ENCODE measurements around the gene KRT23.
A peak's percentile ranks its signal among the peaks of the same experiment; 100 is the strongest.

The KRT23 gene

DNA sequence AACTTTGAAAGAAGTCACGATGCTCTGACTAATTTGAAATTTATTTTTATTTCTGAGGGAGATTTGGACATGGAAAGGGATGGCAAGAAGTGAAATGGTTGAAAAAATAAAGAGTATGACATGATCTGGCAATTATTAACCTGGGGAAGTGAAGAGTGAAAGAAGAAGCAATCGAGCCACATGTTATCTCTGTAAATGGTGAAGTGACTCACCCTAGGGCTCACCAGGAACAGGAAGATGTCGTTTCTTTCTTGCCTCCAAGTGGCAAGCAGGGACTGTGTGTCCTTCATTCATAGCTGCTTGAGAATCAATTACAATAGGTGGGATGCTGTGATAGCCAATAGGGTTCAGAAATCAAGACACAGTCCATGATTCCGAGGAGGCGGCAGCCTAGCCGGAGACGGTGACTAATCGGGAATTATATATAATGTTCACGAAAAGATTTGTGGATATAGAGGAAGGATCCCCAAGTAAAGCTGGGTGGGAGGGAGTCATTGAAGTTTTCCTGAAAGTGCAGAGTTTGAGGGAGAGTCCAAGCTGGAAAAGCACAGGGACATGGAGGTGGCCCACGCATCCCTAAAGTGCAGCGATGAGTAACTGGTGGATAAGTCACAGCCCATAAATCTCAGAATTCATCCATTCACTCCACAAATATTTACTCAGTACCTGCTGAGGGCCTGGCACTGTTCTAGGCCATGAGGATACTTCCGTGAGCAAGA, 34.2 kb downstream of the KRT23 start:
- no peaks in the 10 kb centered on the region for H3K9me3 Mint-ChIP-seq
- no peak for ATAC-seq

DNA sequence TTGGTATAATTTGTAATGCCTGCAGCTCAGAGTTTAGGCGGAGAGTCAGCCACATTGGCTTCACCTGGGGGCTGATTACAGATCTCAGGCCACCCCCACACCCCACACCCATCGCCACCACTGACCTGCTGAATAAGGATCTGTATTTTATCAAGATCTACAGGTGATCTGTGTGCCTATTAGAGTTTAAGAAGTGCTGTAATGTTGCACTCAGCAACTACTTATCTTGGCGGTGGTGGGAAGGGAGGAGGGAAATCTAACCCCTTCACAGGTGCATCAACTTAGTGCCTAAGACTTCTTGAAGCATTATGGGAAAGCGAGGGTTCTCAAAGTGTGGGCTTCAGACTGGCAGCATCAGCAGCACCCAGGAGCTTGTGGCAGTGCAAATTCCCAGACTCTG, 34.9 kb downstream of the KRT23 start:
- Mint-ChIP-seq H3K27me3 (peaks cover 41% of the 10 kb centered on the region), H3K27ac (no peak overlapping the region), H3K9me3 (no peaks in the 10 kb centered on the region), H3K4me3 (no peak overlapping the region), H3K4me1 (peaks cover 22% of the 10 kb centered on the region)
- no peak for DNase-seq
- ATAC-seq, result no peak

More for the DNA sequence above, 34.2 kb downstream of the KRT23 start:
- H3K4me1 Mint-ChIP-seq, result peaks cover 22% of the 10 kb centered on the region
- H3K4me3 Mint-ChIP-seq, result no peak overlapping the region
- peaks cover 48% of the 10 kb centered on the region for H3K27me3 Mint-ChIP-seq
- H3K27ac Mint-ChIP-seq, result peak overlapping the region in 1 of 2 donors; percentile 53
- DNase-seq, result no peak

DNA sequence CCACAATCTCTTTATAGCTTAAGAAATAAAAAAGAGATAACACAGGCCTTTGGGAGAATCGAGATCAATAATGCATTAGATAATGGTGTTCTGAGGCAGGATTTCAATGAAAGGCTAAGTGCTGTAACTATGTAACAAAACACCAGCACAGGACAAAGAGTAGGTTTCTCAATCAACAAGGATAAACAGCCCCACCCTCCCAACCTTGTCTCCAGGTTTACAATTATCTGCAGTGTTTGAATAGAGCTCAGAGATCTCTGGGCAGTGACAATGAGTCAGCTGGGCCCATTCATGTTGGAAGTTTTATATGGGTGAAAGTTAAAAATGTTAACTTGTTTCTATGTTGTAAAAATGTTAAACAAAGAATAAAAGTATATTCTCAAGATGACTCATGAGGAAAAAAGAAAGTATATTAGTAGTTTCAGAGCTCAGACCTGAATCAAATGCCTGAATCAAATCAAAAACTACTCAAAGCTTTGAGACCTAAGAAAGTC, 35.4 kb downstream of the KRT23 start:
- H3K4me1 Mint-ChIP-seq, result peaks cover 22% of the 10 kb centered on the region
- H3K9me3 Mint-ChIP-seq, result no peaks in the 10 kb centered on the region
- H3K27ac Mint-ChIP-seq, result peak overlapping the region in 1 of 2 donors; percentile 61
- peak; percentile 56 for ATAC-seq
- no peak overlapping the region for H3K4me3 Mint-ChIP-seq
- H3K27me3 Mint-ChIP-seq, result peaks cover 36% of the 10 kb centered on the region
- no peak for DNase-seq

DNA sequence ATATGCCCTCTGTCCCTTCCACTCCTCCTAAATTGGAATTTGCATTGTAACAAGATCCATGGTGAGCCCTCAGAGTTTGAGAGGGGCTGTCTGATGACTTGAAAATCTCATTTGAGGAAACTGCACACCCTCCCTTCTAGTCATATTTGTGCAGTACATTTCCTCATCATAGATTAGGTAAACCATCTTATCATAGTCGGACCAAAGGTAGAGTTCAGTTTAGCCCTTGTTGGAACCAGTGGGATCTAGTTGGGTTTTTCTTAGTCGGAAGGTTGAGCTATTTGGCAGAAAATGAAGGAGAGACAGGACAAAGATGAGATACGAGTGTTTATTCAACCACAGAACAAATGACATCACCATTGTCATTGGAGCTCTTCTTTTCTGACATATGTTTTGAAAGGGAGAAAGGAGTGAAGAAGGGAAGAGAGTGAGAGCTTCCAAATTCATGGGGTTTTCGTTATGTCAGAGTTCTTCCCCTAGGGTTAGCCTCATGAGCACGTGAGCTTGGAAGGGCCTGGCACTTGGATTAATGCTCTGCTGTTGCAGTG, 36.6 kb downstream of the KRT23 start:
- no peak for ATAC-seq
- DNase-seq, result no peak
- H3K9me3 Mint-ChIP-seq, result no peaks in the 10 kb centered on the region
- H3K27ac Mint-ChIP-seq, result no peak overlapping the region
- H3K27me3 Mint-ChIP-seq, result peaks cover 29% of the 10 kb centered on the region
- no peak overlapping the region for H3K4me3 Mint-ChIP-seq
- H3K4me1 Mint-ChIP-seq, result peaks cover 22% of the 10 kb centered on the region

DNA sequence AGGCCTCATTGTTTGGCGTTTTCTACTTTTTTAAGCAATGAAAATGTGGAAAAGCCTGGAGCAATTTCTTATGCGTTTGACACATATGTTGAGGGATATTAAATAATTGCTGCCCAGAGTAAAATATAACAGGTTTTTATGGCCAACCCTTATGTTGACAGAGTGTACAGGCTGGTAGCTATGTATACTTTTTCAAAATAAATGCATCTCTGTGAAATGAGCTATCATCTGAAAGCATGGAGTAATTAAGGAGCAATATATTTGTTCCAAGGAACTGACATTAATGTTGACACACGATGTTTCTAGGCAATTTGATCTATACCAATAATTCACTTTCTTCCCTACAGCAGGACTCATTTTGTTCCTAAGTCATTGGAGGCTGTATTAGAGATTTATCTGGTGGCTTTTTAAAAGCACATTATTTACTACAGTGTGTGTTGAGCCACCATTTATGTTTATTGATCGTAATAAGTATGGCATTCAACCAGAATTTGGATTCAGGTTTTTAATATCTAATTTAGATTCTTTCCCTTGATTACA, 40.5 kb downstream of the KRT23 start:
- DNase-seq (no peak), ATAC-seq (no peak)
- no peak overlapping the region for H3K4me3 Mint-ChIP-seq
- peaks cover 6% of the 10 kb centered on the region for H3K4me1 Mint-ChIP-seq
- H3K9me3 Mint-ChIP-seq, result no peaks in the 10 kb centered on the region
- H3K27me3 Mint-ChIP-seq, result peaks cover 53% of the 10 kb centered on the region
- no peak overlapping the region for H3K27ac Mint-ChIP-seq

DNA sequence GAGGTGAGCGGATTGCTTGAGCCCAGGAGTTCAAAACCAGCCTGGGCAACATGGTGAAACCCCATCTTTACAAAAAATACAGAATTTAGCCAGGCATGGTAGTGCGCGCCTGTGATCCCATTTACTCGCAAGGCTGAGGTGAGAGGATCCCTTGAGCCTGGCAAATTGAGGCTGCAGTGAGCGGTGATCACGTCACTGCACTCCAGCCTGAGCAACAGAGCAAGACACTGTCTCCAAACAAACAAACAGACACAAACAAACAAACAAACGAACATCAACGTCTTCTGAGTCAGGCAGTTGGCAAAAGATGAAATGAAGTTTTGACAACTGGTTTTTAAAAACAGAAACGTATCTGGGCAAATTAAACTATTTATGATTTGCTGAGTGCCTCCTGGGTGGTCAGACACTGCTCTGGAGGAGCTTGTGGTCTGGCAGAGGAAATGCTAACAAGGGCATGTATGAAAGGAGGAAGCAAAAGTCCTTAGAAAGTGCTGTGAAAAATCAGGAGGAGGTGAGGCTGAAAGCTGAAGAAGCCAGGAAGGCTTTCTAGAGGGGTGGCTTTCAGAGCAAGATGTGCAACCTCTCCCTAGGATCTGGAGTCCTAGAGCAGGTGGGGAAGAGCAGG, 42.2 kb downstream of the KRT23 start:
- Mint-ChIP-seq H3K4me1 (no peaks in the 10 kb centered on the region), H3K27ac (no peak overlapping the region)

DNA sequence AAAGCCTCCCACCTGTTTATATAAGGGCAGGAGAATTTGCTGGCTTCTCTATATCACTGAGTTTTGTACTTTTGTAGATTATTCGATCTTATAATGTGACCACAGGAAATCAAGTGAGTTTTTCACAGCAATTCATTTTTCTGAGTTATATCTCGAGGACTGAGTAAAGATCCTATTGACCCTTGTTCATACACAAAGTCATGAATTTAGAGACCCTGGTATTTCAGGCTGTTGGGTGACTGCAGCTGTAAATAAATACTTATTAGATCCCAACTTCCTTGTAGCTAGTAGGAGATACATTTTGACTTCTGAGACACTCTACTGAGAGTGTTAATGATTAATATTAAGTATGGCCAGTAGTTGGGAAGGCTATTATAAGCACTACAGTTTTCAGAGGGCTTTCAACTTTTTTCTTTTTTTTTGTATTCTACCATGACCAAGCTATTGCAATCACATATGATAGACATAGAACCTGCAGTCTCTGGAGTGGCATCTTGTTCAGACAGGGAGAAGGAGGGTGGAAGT, 49.2 kb downstream of the KRT23 start:
- no peak overlapping the region for H3K4me3 Mint-ChIP-seq
- H3K27ac Mint-ChIP-seq, result no peak overlapping the region
- ATAC-seq (no peak), DNase-seq (no peak)
- no peaks in the 10 kb centered on the region for H3K4me1 Mint-ChIP-seq
- no peaks in the 10 kb centered on the region for H3K9me3 Mint-ChIP-seq
- H3K27me3 Mint-ChIP-seq, result peaks cover 44% of the 10 kb centered on the region

More for the DNA sequence above, 42.2 kb downstream of the KRT23 start:
- ATAC-seq (no peak), DNase-seq (no peak)
- Mint-ChIP-seq H3K4me3 (no peak overlapping the region), H3K27me3 (peaks cover 51% of the 10 kb centered on the region), H3K9me3 (no peaks in the 10 kb centered on the region)

DNA sequence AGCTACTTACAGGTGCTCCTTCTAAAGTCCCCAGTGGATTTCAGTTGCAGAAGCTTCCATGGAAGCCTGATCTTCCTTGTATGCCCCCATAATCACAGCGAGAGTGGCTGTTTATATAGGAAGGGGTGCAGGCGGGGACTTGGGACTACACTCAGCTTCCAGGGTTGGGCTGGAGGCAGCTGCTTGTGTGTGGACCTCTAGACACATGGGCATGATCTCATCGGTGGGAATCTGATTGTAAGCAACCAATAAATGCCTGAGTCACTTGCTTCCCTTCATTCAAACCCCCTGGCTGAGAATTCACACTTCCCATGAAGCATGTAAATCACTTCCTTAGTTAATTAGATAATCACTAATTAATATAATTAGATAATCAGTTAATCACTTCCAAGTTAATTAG, 51.4 kb downstream of the KRT23 start:
- H3K27me3 Mint-ChIP-seq, result peaks cover 36% of the 10 kb centered on the region

DNA sequence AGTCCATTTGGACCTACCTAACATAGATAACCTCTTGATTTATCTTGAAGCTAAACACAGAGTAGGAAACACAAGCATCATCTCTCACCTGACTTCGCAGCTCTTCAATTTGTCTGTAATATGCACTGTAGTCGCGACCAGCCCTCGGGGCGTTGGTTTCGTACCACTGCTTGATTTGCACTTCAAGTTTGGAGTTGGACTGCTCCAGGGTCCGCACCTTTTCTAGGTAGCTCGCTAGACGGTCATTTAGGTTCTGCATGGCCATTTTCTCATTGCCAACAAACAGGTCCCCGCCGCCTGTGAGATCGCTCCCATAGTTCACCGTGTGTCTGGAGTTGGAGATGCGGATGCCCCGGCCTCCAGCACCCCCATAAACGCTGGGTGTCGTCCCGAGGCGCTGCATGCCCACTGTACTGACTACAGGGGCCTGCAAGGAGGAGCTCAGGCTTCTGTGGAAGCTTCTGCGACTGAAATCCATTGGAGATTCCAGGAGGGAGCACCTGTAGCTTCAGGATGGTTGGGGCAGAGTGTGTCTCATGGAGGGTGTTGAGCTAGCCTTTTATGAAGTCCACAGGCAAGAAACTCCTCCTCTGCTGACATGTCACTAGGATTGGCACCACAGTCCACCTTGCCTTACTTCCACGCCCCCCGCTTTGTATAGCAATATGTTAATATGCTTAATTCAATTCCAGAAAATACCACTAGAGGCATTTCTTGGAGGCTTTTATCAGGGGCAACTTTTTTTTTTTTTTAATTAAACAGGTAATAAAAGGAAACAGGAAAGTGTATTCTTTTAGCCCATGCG, 52.5 kb downstream of the KRT23 start, which contains the start of gene KRT20:
Gene KRT20, minus strand, starts transcription at position 535 of the 805 bp plus-strand sequence. Its CDS starts 57 bp downstream, at position 478.
- no peaks in the 10 kb centered on the region for H3K4me1 Mint-ChIP-seq
- no peaks in the 10 kb centered on the region for H3K9me3 Mint-ChIP-seq

More for the DNA sequence above, 51.4 kb downstream of the KRT23 start:
- Mint-ChIP-seq H3K4me1 (no peaks in the 10 kb centered on the region), H3K27ac (no peak overlapping the region), H3K4me3 (no peak overlapping the region), H3K9me3 (no peaks in the 10 kb centered on the region)
- DNase-seq, result no peak
- ATAC-seq, result no peak

DNA sequence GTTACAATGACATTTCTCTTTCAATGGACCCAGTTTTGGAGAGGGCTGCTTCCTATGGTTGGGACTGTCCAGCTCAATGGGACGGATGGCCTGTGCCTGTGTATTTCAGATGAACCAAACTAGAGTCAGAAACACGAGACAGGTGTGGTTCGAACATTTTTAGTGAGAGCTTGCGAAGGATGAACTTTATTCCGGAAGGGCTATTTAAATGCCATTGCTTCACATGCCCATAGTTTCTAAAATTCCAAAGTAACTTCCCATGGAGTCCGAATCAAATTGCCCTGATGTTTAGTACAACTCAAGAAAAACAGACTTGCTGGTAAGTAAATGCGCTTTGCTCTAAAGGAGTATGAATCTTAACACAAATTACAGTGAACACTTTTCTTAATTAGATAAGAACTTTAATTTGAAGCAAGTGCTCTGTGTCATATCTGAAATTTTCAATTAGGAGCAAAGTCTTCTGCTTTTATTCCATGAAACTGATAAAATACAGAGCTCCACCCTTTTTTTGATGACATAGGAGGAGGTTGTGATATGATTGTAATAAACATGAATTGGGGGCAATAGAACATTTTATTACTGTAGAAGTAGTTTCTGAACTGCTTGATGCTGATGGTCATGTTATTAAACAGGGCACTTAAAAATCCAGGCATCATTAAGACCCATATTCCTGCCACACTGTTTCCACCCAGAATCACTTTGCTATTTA, 53.7 kb downstream of the KRT23 start:
- H3K27me3 Mint-ChIP-seq, result peaks cover 17% of the 10 kb centered on the region
- no peak for DNase-seq
- no peaks in the 10 kb centered on the region for H3K9me3 Mint-ChIP-seq
- no peaks in the 10 kb centered on the region for H3K4me1 Mint-ChIP-seq
- H3K4me3 Mint-ChIP-seq, result no peak overlapping the region
- no peak for ATAC-seq
- H3K27ac Mint-ChIP-seq, result no peak overlapping the region

More for the DNA sequence above, 52.5 kb downstream of the KRT23 start, which contains the start of gene KRT20:
- ATAC-seq, result no peak
- no peak within 1 kb of the TSS for H3K4me3 Mint-ChIP-seq
- H3K27me3 Mint-ChIP-seq, result peaks cover 28% of the 10 kb centered on the region
- DNase-seq, result no peak
- H3K27ac Mint-ChIP-seq, result no peak within 1 kb of the TSS

DNA sequence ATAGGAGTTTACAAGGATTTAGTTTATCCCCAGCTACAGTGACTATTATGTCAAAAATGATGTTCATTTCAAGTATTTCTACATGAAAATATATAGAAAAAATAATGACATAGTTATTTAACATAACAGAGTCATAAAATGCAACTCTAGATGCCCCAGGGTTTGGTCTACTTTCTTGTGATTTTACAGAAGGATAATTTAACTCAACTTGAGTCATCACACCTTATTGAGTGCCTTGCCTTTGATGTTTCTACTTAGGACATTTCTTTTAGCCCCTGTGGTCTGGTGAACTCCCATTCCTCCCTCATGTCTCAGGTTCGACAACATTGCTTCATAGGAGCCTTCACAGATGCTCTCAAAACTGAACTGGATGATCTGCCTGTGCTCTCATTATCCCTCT, 54.4 kb downstream of the KRT23 start:
- no peak overlapping the region for H3K4me3 Mint-ChIP-seq

DNA sequence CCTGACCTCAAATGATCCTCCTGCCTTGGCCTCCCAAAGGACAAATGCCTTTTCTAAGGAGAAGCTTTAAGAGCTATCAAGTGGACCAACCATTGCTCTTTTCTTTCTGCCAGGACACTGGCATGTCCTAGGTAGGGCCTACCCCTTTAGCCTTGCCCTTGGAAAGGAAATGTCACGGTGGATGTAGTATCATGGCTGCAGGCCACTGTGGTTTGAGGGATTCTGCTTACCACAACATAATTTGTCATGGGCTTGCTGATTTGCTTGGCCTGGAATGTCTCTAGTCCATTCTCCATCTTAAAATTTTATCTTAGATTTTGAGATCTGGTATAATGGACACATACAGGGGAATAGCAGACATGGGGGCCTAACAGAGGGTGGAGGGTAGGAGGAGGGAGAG, 58.4 kb downstream of the KRT23 start:
- no peak for DNase-seq
- no peak overlapping the region for H3K4me3 Mint-ChIP-seq

More for the DNA sequence above, 54.4 kb downstream of the KRT23 start:
- Mint-ChIP-seq H3K9me3 (no peaks in the 10 kb centered on the region), H3K27me3 (peaks cover 10% of the 10 kb centered on the region), H3K27ac (no peak overlapping the region), H3K4me1 (no peaks in the 10 kb centered on the region)
- ATAC-seq (no peak), DNase-seq (no peak)

DNA sequence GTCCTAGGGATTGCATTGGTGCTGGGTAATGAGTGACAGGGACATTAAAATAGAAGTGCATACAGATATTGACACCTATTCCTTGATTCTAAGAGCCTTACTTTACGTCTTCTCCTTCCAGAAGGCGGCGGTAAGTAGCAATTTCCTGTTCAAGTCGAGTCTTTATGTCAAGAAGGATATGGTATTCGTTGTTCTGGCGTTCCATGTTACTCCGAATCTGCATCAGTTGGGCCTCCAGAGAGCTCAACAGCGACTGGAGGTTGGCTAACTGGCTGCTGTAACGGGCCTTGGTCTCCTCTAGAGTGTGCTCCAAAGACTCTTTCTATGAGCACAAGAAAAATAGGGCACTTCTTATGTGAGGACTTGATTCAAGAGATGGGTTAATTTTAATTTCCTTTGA, 59.4 kb downstream of the KRT23 start:
- H3K27me3 Mint-ChIP-seq, result peaks cover under 1% of the 10 kb centered on the region
- no peak overlapping the region for H3K4me3 Mint-ChIP-seq
- no peaks in the 10 kb centered on the region for H3K9me3 Mint-ChIP-seq
- ATAC-seq (no peak), DNase-seq (no peak)
- no peak overlapping the region for H3K27ac Mint-ChIP-seq
- no peaks in the 10 kb centered on the region for H3K4me1 Mint-ChIP-seq

More for the DNA sequence above, 58.4 kb downstream of the KRT23 start:
- no peaks in the 10 kb centered on the region for H3K9me3 Mint-ChIP-seq
- H3K27ac Mint-ChIP-seq, result no peak overlapping the region
- H3K27me3 Mint-ChIP-seq, result peaks cover 10% of the 10 kb centered on the region
- H3K4me1 Mint-ChIP-seq, result no peaks in the 10 kb centered on the region
- no peak for ATAC-seq

DNA sequence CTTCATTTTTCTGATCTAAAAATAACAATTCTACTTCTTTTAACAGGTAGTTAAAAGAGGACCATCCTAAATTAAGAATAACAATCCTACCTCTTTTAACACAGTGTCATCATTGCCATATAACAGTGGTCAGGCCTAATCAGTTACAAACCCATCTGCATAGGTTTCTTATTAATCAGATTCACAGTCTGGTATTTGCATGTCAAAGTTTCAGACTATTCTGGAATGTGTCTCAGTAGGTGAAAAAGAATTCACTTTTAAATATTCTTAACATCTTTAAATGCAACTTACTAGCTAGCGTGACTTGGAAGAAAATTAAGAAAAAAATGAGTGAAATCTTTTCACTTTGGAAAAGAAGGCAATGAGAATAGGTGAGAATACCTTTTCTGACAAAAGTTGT, 63.6 kb downstream of the KRT23 start:
- DNase-seq (no peak), ATAC-seq (no peak)
- Mint-ChIP-seq H3K27ac (no peak overlapping the region), H3K4me1 (no peaks in the 10 kb centered on the region), H3K9me3 (no peaks in the 10 kb centered on the region), H3K4me3 (no peak overlapping the region), H3K27me3 (peaks cover 19% of the 10 kb centered on the region)
